ENCODE measurements around the gene ANKRD65. TPM values are rescaled to one million over a fixed set of nuclear protein-coding genes. Genes with fewer than 3 reads are reported as not detected.
A peak's percentile ranks its signal among the peaks of the same experiment; 100 is the strongest.
"Not testable (repeated sequence)": the region's sequence is repeated elsewhere in the genome, so short reads cannot be mapped to it uniquely, and the experiment has no call there.

ANKRD65 gene
- total and polyA plus RNA-seq, 4 donors, result 1.8 to 10.8 (median 8.7) TPM

DNA sequence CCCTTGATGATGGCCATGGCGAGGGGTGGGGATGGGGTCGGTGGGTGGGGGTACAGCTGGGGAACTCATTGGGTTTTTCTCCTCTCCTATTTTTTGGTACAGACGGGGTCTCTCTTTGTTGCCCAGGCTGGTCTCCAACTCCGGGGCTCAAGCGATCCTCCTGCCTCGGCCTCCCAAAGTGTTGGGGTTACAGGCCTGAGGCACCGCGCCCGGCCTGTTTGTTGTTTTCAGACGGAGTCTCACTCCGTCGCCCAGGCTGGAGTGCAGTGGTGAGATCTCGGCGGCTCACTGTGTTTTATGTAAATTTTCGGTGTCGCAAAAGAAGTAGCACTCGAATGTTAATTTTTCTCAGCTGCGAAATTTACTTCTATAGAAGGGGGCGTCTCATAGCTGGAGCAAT, 25.6 kb upstream of the ANKRD65 start:
- not testable (repeated sequence) for H3K4me3 ChIP-seq (ENCODE audit: low read depth, low read length); H3K4me1 ChIP-seq (ENCODE audit: control insufficient read depth, insufficient read depth, low read length); H3K36me3 ChIP-seq (ENCODE audit: control insufficient read depth, insufficient read depth, low read length); H3K27me3 ChIP-seq (ENCODE audit: control insufficient read depth, insufficient read depth, low read length); H3K27ac ChIP-seq (ENCODE audit: low read depth, low read length); H3K9me3 ChIP-seq (ENCODE audit: control insufficient read depth, insufficient read depth, low read length); DNase-seq (ENCODE audit: low read depth in 4 of 6, low spot score in 6 of 6)
- 92% methylated on average over 6 of the region's 19 CpGs for WGBS (ENCODE audit: insufficient coverage)

DNA sequence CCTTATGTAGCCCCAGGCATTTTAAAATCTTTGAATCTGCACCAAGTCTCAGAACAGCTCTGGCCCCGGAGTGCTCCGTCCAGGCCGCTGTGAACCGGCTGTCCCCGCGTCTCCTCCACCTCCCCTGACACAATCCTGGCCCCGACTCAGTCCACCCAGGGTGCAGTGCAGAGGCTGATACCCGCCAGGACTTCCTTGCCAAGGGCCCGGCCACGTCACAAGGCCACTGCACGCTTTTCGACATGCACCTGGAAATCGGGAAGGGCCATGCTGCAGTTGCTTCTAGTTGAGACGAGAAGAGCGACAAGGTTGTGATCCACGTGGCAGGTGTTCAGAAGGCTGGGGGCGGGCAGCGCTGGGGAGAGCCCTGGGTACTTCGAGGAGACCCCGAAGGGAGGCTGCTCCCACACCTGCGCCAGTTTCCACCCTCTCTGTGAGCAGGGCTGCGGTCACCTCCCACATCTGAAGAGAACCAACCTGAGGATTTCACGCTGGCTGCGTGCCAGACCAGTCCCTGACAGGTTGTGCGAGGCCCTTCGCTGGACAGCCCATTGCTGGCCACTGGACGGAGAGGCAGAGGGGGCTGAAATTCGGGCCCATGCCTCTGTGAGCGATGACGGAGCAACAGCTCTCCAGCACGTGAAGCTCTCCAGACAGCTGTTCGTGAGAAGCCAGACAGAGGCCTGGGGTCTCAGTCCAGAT, 21.1 kb upstream of the ANKRD65 start:
- Histone ChIP-seq H3K4me3 (ENCODE audit: low read depth, low read length) (no peak overlapping the region), H3K27ac (ENCODE audit: low read depth, low read length) (no peak overlapping the region), H3K9me3 (ENCODE audit: control insufficient read depth, insufficient read depth, low read length) (no peaks in the 10 kb centered on the region), H3K27me3 (ENCODE audit: control insufficient read depth, insufficient read depth, low read length) (no peaks in the 10 kb centered on the region), H3K36me3 (ENCODE audit: control insufficient read depth, insufficient read depth, low read length) (peaks cover 43% of the 10 kb centered on the region), H3K4me1 (ENCODE audit: control insufficient read depth, insufficient read depth, low read length) (peaks cover 32% of the 10 kb centered on the region)
- 92% methylated on average over 32 of the region's 32 CpGs for WGBS (ENCODE audit: insufficient coverage)
- DNase-seq (ENCODE audit: low read depth in 4 of 6, low spot score in 6 of 6), result no peak

- peaks cover 3% of the 10 kb centered on the region for H3K27me3 ChIP-seq (ENCODE audit: control insufficient read depth, insufficient read depth, low read length)
- DNase-seq (ENCODE audit: low read depth in 4 of 6, low spot score in 6 of 6), result no peak
- H3K4me1 ChIP-seq (ENCODE audit: control insufficient read depth, insufficient read depth, low read length), result peaks cover 42% of the 10 kb centered on the region
- 55% methylated on average over 28 of the region's 29 CpGs for WGBS (ENCODE audit: insufficient coverage)
- no peaks in the 10 kb centered on the region for H3K9me3 ChIP-seq (ENCODE audit: control insufficient read depth, insufficient read depth, low read length)
- H3K36me3 ChIP-seq (ENCODE audit: control insufficient read depth, insufficient read depth, low read length), result peaks cover 49% of the 10 kb centered on the region
- no peak overlapping the region for H3K4me3 ChIP-seq (ENCODE audit: low read depth, low read length)
- no peak overlapping the region for H3K27ac ChIP-seq (ENCODE audit: low read depth, low read length)
Measured at GRCh38 chr1:1441002-1441888, 20.2 kb upstream of the ANKRD65 start.

DNA sequence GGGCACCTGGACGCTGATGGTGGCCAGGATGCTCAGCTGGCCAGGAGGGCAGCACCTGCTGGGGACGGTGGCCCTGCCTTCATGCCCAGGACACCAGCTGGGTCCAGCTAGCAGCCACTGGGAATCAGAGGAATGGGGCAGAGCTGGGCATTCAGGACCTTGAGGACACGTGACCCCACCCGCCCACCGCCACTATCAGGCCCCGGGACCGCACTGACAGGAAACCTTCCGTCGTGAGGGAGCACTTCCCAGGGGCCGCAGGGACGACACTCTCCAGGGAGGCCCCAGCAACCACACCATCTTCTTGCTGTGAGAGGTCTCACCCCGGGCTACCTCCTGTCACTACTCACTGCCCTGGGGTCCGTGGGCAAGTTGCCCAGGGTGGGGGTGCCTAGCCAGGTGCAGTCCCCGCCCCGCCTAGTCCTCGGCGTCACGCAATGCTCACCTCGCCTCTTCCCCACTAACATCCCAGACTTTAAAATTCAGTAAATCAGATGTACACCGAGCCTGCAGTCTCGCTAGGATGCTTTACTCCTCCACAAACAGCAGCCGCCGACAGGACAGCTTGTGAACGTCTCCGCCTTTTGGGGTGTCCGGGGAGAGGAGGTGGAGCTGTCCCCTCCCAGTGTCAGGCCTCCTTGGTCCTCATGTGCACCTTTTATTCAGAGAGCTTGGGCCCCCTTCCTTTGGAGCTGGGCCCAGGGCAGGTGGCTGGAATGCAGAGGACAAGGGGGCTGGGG, 19.4 kb upstream of the ANKRD65 start:
- WGBS (ENCODE audit: insufficient coverage), result 94% methylated on average over 17 of the region's 26 CpGs
- Histone ChIP-seq H3K9me3 (ENCODE audit: control insufficient read depth, insufficient read depth, low read length) (no peaks in the 10 kb centered on the region), H3K27ac (ENCODE audit: low read depth, low read length) (no peak overlapping the region), H3K27me3 (ENCODE audit: control insufficient read depth, insufficient read depth, low read length) (peaks cover 3% of the 10 kb centered on the region), H3K36me3 (ENCODE audit: control insufficient read depth, insufficient read depth, low read length) (peaks cover 49% of the 10 kb centered on the region), H3K4me1 (ENCODE audit: control insufficient read depth, insufficient read depth, low read length) (peaks cover 47% of the 10 kb centered on the region), H3K4me3 (ENCODE audit: low read depth, low read length) (no peak overlapping the region)
- DNase-seq (ENCODE audit: low read depth in 4 of 6, low spot score in 6 of 6), result no peak

GRCh38 chr1:1439546-1440261, 18.6 kb upstream of the ANKRD65 start:
- no peak overlapping the region for H3K27ac ChIP-seq (ENCODE audit: low read depth, low read length)
- WGBS (ENCODE audit: insufficient coverage), result 83% methylated on average over 81 of the region's 82 CpGs

DNA sequence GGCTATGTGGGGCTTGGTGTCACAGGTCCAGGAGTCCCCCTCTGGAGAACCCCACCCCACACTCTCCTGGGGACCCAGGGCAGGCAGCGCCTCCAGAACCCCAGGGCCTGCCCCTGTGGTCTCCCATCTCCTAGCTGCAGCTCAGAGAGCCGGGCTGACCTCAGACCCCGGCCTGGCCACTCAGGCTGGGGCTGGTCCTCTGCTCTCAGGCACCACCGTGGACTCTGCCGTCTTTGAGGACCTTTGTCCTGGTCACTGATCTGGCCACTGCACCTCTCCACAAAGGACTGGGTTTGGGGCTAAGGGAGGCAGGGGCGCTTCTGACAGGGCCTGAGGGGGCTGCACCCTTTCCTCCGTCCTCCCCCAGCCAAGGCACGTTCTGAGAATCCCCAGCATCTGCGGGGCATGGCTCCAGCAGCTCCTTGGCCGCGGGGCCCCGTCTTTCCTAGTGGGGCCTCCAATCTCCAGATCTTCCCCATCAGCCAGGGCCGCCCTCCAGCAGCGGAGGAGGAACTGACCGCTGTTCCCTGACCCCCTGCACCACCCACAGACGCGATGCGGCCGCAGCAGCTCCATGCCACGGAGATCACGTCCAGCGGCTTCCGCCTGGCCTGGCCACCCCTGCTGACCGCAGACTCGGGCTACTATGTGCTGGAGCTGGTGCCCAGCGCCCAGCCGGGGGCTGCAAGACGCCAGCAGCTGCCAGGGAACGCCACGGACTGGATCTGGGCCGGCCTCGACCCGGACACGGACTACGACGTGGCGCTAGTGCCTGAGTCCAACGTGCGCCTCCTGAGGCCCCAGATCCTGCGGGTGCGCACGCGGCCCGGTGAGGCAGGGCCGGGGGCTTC, 17.7 kb upstream of the ANKRD65 start:
- H3K27ac ChIP-seq (ENCODE audit: low read depth, low read length), result no peak overlapping the region
- WGBS (ENCODE audit: insufficient coverage), result 90% methylated on average over 43 of the region's 45 CpGs
- peaks cover 3% of the 10 kb centered on the region for H3K27me3 ChIP-seq (ENCODE audit: control insufficient read depth, insufficient read depth, low read length)
- no peaks in the 10 kb centered on the region for H3K9me3 ChIP-seq (ENCODE audit: control insufficient read depth, insufficient read depth, low read length)
- peaks cover 49% of the 10 kb centered on the region for H3K36me3 ChIP-seq (ENCODE audit: control insufficient read depth, insufficient read depth, low read length)
- no peak for DNase-seq (ENCODE audit: low read depth in 4 of 6, low spot score in 6 of 6)
- peaks cover 63% of the 10 kb centered on the region for H3K4me1 ChIP-seq (ENCODE audit: control insufficient read depth, insufficient read depth, low read length)
- H3K4me3 ChIP-seq (ENCODE audit: low read depth, low read length), result no peak overlapping the region

More at GRCh38 chr1:1439546-1440261, 18.6 kb upstream of the ANKRD65 start:
- peaks cover 3% of the 10 kb centered on the region for H3K27me3 ChIP-seq (ENCODE audit: control insufficient read depth, insufficient read depth, low read length)
- H3K4me1 ChIP-seq (ENCODE audit: control insufficient read depth, insufficient read depth, low read length), result peaks cover 53% of the 10 kb centered on the region
- DNase-seq (ENCODE audit: low read depth in 4 of 6, low spot score in 6 of 6), result no peak
- H3K4me3 ChIP-seq (ENCODE audit: low read depth, low read length), result no peak overlapping the region
- H3K9me3 ChIP-seq (ENCODE audit: control insufficient read depth, insufficient read depth, low read length), result no peaks in the 10 kb centered on the region
- H3K36me3 ChIP-seq (ENCODE audit: control insufficient read depth, insufficient read depth, low read length), result peaks cover 49% of the 10 kb centered on the region

DNA sequence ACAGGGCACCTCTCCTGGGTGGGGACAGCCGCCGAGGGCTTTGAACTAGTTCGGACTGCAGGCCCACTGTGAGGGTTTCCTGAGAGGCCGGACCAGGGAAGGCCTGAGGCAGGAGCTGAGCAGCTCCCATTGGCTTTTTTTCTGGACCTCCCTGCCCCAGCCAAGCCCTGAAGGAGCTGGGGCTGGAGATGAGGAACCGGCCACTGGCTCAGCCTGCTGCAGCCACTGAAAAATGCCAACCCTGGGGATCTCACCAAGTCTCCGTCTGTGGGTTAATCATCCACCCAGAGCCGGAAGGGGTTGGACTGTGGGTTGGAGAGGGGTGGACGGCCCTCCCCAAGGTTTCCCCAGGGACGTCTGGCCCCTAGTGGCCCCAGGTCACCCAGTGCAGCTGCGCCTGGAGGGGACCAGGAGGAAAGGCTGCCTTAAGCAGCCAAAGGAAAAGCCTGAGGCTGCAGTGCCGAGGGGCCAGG, 16.9 kb upstream of the ANKRD65 start:
- no peak overlapping the region for H3K4me3 ChIP-seq (ENCODE audit: low read depth, low read length)
- H3K27ac ChIP-seq (ENCODE audit: low read depth, low read length), result no peak overlapping the region
- peaks cover 49% of the 10 kb centered on the region for H3K36me3 ChIP-seq (ENCODE audit: control insufficient read depth, insufficient read depth, low read length)
- H3K27me3 ChIP-seq (ENCODE audit: control insufficient read depth, insufficient read depth, low read length), result peaks cover 3% of the 10 kb centered on the region
- DNase-seq (ENCODE audit: low read depth in 4 of 6, low spot score in 6 of 6), result no peak
- WGBS (ENCODE audit: insufficient coverage), result 50% methylated on average over 10 of the region's 11 CpGs
- H3K9me3 ChIP-seq (ENCODE audit: control insufficient read depth, insufficient read depth, low read length), result no peaks in the 10 kb centered on the region
- peaks cover 71% of the 10 kb centered on the region for H3K4me1 ChIP-seq (ENCODE audit: control insufficient read depth, insufficient read depth, low read length)

DNA sequence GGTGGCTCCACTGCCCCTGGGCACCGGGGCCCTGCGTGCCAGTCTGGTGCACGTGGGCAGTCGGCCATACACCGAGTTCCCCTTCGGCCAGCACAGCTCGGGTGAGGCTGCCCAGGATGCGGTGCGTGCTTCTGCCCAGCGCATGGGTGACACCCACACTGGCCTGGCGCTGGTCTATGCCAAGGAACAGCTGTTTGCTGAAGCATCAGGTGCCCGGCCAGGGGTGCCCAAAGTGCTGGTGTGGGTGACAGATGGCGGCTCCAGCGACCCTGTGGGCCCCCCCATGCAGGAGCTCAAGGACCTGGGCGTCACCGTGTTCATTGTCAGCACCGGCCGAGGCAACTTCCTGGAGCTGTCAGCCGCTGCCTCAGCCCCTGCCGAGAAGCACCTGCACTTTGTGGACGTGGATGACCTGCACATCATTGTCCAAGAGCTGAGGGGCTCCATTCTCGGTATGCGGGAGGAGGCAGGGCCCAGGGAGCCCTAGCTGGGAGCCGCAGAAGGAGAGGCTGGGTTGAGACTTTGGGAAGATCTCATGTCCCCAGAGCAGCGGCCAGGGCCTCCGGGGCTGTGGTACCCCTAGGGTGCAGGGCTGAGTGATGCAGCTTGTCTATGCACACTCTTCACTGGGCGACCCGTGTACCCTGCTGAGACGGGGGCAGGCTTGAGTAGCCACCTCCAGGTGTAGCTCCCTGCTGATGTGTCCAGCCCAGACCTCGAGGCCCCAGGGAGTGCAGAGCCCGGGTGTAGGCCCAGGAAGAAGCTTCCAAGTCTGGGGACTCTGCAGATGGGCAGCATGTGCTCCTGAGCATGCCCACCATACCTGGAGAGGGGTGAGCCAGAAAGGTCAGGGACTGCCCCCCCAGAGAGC, 16.2 kb upstream of the ANKRD65 start:
- peaks cover 78% of the 10 kb centered on the region for H3K4me1 ChIP-seq (ENCODE audit: control insufficient read depth, insufficient read depth, low read length)
- DNase-seq (ENCODE audit: low read depth in 4 of 6, low spot score in 6 of 6), result no peak

More for the DNA sequence above, 16.2 kb upstream of the ANKRD65 start:
- 86% methylated on average over 31 of the region's 31 CpGs for WGBS (ENCODE audit: insufficient coverage)
- Histone ChIP-seq H3K36me3 (ENCODE audit: control insufficient read depth, insufficient read depth, low read length) (peaks cover 46% of the 10 kb centered on the region), H3K27ac (ENCODE audit: low read depth, low read length) (no peak overlapping the region), H3K27me3 (ENCODE audit: control insufficient read depth, insufficient read depth, low read length) (peaks cover 3% of the 10 kb centered on the region), H3K4me3 (ENCODE audit: low read depth, low read length) (peak overlapping the region; percentile 39), H3K9me3 (ENCODE audit: control insufficient read depth, insufficient read depth, low read length) (no peaks in the 10 kb centered on the region)

All from spinal cord (tissue), 10 donors.